Breast epithelium (tissue), 3 donors: ENCODE data around the gene ADCY5. TPM values are rescaled to one million over a fixed set of nuclear protein-coding genes. Genes with fewer than 3 reads are reported as not detected.

Experiments
- total RNA-seq, 3 donors: library from RNA; depleted of rRNA; stranded (reverse); fragments of >200 nt; gene quantifications; one replicate each; pipeline ENCODE4 v1.1.0, GENCODE V29; 2016

The ADCY5 gene
- total RNA-seq, 3 donors from 2014 or later = 10.1 to 32.5 (median 11.5) TPM

Other genes starting within 250 kb of the ADCY5 start
- 10 to 100 TPM; 28.5 to 45.2 (median 33.1) TPM for gene SEC22A, start 247.1 kb downstream of the ADCY5 start, total RNA-seq
- gene HACD2, start 136.0 kb upstream of the ADCY5 start, total RNA-seq = 10 to 100 TPM; 29.5 to 61.0 (median 55.9) TPM